Activated CD4-positive, alpha-beta T cell treated with anti-CD3 and anti-CD28 coated beads for 48 hours (primary cell): ENCODE data around the gene SLC17A2.
"Not testable (repeated sequence)": the region's sequence is repeated elsewhere in the genome, so short reads cannot be mapped to it uniquely, and the experiment has no call there.

Experiments
- DNase-seq: peaks from one replicate; pipeline ENCODE4 v3.0.0-alpha.2; 2020

The SLC17A2 gene

DNA sequence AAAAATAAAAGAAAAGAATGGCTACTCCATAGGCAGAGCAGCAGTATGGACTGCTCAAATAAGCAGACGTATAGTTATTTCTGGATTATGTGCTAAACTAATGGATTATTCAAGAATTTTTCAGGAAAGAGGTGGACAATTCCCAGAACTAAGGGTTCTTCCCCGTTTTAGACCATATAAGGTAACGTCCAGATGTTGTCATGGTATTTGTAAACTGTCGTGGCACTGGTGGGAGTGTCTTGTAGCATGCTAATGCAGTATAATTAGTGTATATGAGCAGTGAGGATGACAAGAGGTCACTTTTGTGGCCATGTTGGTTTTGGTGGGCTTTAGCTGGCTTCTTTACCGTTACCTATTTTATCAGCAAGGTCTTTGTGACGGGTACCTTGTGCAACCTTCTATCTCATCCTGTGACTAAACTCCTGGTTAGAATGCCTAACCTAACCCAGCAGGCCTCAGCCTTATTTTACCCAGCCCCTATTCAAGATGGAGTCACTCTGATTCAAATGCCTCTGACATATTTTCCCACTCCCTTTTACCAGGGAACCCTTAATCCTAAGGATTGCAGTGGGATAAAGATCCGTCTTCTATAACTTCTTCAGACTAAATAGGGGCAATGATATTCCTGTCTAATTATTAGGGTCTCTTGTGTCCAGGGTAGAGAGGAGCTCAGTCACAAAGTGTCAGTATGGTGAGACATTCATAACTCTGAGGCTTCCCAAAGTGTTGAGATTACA lies 21.0 kb upstream of the SLC17A2 start:
- DNase-seq, result no peak

DNA sequence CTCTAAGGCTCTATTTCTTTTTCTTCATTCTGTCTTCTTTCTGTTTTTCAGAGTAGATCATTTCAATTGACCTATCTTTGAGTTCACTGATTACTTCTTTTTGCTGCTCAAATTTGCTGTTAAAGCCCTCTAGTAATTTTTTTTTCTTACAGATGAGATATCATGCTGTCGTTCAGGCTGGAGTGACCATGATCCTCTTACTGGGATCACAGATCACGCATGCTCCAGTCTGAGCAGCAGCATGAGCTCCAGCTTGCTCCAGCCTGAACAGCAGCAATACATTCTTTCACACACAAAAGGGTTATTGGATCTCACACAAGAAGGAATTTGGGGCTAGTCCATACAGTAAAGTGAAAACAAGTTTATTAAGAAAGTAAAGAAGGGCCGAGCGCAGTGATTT lies 19.8 kb upstream of the SLC17A2 start:
- DNase-seq, result no peak

DNA sequence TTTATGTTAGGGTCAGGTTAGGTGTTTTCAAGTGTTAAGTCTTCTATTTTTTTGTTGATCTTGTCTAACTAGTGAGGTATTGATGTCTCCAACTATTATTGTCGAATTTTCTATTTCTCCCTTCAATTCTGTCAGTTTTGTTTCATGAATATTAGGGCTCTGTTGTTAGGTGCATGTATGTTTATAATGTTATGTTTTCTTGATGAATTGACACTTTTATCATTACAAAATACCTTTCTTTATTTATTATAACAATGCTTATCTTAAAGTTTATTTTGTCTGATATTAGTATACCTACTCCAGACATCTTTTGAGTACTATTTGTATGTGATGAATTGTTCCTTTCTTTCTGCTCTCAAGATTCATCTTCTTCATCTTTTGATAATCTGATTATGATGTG lies 19.2 kb upstream of the SLC17A2 start:
- no peak for DNase-seq

DNA sequence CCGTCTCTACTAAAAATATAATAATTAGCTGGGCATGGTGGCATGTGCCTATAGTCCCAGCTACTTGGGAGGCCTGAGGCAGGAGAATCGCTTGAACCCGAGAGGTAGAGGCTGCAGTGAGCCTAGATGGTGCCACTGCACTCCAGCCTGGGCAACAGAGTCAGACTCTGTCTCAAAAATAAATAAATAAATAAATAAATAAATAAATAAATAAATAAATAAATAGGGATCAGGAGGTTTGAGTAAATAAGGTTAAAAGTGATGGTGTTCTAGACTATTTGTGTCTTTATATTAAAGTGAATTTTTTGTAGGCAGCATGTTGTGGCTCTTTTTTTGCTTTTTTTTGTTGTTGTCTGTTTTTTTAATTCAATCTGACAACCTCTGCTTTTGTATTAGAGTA lies 17.0 kb upstream of the SLC17A2 start:
- DNase-seq, result not testable (repeated sequence)

DNA sequence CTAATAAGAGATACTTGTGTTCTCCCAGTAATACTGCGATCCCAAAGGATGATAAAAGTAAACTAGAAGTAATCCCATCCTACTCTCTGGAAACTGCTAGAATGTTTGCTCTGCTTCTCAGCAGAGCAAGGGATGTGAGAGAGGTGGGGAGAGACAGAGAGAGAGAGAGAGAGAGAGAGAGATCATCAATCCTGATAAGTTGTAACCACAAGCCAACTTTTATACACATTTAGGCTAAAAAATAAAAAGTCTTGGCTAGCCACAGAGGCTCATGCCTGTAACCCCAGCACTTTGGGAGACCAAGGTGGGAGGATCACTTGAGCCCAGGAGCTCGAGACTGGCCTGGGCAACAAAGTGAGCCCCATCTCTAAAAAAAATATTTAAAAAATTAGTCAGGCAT lies 16.1 kb upstream of the SLC17A2 start:
- no peak for DNase-seq

DNA sequence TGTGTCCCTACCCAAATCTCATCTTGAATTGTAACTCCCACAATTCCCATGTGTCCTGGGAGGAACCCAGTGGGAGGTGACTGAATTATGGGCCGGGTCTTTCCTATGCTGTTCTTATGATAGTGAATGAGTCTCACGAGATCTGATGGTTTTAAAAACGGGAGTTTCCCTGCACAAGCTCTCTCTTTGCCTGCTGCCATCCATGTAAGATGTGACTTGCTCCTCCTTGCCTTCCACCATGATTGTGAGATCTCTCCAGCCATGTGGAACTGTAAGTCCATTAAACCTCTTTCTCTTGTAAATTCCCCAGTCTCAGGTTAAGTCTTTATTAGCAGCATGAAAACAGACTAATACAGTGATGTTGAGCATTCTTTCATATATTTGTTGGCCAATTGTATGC lies 15.2 kb upstream of the SLC17A2 start:
- DNase-seq, result not testable (repeated sequence)

DNA sequence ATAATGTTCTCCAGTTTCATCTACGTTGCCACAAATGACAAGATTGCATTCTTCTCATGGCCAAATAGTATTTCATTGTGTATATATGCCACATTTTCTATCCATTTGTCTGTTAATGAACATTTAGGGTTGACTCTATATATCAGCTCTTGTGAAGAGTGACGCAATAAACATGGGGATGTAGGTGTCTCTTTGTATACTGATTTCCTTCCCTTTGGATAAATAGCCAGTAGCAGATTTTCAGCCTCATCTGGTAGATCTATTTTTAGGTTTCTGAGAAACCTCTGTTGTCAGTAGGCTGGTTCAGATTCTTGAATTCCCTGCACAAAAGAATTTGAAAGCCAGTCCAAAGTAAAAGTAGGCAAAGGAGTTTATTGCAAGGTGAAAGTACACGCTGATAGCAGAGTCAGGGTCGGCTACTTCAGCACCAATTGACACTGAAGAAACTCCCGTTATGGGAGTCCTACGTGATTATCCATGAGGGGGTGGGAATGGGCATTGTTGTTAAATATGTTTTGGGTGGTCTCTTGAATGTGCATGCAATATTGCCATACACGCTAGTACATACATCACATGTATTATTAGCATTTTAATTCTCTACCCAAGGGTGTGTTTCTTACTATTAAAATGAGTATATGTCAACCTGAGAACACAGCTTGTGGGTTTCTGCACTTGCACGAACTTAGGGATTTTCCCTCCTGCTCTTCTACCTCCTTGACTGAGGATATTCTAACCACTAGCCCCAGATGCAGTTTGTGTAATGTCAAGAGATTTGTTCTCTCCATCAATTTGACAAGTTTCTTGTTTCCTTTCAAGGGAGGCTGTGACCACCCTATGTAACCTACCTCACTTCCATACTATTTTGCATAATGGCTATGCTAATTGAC lies 14.4 kb upstream of the SLC17A2 start:
- DNase-seq, result peak; percentile 24

DNA sequence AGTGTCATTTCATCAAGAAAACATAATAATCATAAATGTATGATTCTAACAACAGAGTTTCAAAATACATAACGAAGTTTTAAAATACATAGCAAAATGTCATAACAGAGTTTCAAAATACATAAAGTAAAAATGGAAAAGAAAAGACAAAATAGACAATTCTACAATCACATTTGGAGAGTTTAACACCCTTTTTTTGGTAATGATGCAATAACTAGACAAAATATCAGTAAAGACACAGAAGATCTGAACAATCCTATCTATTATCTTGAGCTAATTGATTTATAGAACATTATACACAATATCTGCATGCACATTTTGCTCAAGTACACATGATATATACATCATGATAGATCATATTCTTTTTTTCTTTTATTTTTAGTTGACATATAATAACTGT lies 13.4 kb upstream of the SLC17A2 start:
- no peak for DNase-seq

DNA sequence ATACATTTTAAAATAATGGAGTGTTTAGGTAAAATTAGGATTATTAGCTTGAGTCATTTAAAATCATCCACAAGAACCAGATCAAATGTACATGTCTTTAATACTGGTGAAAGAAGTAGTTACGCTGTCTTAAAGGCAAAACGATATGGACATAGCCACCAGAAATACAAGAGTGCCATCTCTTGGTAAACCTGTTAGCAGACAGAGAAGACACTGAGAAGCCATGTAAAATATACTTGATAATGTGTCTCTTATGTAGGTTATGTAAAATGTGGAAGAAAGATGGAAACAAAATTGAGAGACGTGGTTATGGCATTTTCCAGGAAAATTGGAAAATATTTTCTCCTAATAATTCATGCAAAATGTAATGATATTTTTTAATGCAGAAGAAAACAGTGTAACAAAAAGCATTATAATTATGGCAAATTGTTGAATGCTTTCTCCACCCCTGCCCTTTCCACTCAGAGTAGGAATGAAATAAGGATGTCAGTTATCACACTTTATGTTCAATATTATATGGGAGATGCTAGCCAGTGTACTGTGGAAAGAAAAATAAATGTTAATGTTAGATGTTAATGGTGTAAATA lies 12.2 kb upstream of the SLC17A2 start:
- no peak for DNase-seq

DNA sequence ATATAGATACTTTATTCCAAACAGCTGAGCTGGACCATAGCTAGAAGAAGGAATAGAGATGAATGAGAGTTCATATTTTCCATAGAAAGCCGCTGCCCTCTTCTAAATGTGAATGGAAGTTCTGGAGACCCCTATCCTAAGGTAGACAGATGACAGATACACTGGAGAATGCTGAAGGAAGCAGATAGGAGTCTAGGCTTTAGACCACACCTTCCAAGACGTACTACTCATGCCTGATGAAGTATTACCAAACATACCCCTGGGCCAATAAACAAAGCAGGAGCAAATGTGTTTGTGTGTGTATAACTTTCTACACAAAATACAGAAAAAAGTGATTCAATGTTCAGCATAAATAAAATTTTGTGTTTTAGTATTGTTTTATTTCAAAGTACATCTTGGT lies 9.1 kb upstream of the SLC17A2 start:
- no peak for DNase-seq

DNA sequence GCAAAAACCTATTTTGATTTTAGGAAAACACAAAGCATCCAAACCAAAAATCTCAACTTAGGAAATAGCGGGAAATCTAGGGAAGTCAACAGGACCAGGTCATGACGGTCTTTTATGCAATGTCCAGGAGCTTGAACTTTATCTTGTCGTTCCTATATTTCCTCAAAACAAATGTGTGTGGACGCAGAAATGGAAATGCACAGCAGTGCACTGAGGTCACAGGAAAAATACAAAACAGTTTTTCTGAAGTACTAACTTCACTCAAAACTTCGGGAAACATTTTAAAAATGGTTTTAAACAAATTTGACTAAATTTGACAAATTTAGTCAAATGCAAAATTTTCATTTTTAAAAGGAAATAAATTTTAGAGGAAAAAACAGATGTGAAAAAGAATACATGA lies 5.5 kb upstream of the SLC17A2 start:
- DNase-seq, result no peak

DNA sequence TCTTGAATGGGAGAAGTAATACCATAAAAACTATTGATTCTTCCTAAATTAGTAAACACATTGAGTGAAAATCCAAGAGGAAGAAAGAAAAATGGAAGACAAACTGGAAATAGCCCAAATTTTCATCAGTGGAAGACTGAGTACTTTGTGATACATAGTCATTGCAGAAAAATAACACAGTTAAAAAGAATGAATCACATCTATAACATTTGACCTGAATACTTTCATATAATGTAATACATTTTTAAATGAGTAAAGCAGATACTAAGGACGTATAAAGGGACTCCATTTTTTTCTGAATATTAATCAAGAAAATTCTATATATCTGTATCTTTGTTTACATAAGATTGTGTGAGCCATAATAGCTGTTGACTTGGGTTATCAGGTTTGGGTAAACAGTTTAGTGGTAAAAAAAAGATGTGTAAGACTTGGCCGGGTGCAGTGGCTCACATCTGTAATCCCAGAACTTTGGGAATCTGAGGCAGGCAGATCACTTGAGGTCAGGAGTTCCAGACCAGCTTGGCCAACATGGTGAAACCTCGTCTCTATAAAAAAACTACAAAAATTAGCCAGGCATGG lies 4.3 kb upstream of the SLC17A2 start:
- no peak for DNase-seq

DNA sequence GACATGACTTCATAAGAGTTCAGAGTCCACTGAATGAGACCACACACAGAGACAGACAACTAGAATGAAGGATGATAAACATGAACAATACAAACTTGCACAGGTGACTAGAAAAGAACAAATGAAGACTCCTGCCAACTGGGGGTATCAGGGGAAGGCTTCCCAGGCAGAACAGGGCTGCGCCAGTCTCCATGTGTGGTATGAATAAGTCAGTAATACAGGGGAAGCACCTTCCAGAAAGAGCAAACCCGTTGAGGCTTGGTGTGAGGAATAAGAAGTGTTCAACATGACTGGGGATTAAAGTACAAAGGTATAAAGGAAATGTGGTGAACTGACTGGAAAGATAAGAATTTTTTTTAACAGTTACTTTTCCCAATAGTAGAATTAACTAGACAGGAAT lies 3.7 kb upstream of the SLC17A2 start:
- DNase-seq, result peak; percentile 48

DNA sequence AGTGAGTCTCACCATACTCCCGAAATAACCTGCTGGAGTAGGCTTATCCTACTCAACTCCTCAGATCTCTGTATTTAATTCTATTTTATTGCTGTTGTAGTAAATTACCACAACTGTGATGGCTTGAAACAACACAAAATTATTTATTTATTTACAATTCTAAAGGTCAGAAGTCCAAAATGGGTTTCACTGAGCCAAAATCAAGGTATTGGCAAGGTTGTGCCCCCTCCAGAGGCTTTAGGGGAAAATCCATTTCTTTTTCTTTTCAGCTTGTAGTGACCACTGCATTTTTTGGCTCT lies 869 bp upstream of the SLC17A2 start:
- DNase-seq, result no peak

DNA sequence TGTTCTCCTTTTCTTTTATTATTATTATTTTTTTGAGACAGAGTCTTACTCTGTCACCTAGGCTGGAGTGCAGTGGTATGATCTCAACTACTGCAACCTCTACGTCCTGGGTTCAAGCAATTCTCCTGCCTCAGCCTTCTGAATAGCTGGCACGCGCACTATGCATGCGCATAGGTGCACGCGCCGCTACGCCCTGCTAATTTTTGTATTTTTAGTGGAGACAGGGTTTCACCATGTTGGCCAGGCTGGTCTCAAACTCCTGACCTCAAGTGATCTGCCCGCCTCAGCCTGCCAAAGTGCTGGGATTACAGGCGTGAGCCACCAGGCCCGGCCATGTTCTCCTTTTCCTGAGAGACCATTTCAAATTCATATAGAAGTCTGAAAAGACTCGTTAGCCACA lies 706 bp downstream of the SLC17A2 start:
- not testable (repeated sequence) for DNase-seq

DNA sequence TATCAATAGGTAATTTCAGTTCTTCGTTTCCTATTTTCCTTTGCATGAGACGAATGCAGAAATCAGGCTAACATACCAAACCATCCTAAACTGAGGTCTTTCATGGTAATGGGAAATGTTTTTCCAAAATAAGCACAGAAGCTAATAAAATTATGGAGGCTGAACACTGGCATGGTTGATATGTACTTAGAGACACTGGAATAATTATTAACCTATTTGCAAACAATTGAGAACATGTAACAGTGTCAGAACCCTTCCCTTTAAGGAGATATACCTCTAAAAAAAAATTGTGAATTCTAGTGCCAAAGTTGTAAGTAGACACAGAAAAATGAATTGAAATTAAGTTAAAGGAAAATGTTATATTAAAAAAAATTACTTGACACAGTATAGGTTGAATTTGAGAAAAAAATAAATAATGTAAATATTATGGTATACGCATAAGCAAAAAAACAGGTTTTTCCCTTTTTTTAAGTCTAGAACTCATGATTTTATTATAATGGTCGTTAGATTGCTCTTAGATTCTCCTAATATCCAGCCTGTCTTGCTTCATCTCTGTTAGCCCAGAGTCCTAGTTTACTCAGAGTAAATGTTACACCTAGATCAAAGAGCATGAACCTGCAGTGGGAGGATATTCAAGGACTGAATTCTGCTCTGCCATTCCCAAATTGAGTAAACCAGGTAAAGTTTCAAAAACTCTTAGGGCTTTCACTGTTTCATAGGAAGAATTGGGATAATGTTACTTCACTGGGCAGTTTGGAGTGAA lies 1.7 kb downstream of the SLC17A2 start:
- DNase-seq, result no peak

DNA sequence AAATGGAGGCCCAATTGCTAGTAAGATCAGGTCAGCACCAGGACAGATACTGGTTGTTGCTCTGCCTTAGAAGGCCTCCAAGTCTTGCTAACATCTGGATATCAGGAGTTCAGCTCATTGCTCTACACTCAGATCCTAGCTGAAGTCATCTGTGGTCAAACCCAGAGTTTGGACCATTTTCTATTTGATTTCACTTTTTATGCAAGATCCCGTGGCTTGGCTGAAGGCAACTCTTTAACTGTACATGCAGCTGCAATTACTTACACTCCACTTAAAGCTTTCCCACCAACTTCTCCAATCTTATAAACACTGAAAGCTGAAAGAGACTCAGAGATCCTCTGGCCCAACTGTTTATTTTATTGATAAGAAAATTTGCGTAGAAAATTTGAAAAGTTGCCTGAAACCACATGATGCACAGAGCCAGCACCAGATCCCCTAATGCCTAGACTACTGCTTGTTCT lies 2.7 kb downstream of the SLC17A2 start:
- no peak for DNase-seq

DNA sequence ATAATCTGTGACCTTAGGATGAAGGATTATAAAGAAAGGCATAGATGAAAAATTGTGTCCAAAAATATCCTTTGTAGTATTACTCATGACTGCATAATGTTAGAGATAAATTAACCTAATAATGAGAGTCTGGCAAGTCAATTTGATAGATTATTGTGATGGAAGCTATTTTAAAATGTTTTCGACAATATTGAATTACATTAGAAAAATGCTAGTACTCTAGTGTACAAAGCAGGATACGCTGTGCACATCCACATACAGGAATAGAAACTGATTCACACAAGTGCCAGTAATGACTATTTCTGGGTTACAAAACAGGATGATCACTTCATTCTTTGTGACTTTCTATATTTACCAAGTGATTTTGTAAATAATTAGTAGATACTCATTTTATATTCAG lies 3.3 kb downstream of the SLC17A2 start:
- DNase-seq, result no peak

DNA sequence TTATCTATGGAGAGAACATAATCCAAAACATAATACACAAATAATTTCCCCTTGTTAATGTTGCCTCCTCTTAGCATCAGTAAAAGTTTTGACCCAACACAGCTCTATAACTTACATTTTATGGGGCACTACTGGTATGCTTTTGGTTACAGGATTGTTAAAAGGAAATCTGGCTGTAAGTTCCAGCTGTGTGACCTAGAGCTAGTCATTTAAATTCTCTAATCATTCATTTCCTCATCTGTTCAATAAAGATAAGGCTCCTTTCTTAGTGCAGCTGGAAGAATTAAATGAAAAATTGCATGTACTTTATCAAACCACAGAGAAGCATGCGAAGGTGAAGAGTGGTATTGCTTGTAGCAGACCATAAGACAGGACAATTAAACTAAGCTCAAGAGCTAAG lies 4.6 kb downstream of the SLC17A2 start:
- DNase-seq, result no peak

DNA sequence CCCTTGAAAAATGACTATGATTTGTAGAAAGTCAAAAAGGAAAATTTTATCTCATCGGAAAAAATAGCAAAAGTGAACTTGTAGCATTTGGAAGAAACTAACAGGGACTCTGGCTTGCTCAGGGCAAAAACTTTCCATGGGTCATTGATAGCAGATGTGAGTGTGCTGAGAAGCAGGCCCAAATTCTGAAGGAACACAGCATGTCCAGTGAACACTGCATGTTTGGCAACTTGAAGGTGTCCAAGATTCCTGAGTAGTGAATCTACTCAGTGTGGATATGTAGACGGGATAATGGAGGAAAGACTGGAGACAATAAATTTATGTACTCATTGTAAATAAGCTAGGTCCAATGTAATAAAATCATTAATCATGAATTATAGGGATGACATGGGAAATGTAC lies 8.2 kb downstream of the SLC17A2 start:
- no peak for DNase-seq

DNA sequence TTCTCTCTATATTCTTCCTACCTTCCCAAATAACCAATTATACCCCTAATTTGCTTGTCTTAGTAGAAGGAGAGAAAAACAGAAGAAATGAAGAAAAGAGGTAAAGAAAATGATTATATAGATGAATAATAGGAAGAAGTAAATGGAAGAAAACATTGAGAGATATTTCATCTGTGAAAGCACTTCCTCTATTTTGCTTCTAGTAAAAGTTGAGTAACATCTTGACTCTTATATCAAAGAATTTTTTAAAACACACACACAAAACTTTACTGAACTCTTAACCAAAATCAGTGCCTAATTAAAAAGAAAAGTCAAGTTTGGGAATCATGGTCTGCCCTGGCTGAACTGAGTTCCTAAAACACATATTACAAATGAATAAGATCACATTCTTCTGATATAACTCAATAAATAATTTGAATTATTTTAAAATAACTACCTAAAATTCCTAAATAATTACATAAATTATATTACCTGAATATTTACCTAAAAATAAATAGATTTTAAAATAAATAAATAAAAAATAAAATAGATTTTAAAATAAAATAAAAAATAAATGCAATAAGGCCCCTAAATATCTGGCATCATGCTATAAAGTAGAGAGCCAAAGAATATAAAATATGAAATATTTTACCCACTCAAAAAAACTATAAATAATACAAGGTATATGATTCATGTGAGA lies 8.8 kb downstream of the SLC17A2 start:
- DNase-seq, result no peak

DNA sequence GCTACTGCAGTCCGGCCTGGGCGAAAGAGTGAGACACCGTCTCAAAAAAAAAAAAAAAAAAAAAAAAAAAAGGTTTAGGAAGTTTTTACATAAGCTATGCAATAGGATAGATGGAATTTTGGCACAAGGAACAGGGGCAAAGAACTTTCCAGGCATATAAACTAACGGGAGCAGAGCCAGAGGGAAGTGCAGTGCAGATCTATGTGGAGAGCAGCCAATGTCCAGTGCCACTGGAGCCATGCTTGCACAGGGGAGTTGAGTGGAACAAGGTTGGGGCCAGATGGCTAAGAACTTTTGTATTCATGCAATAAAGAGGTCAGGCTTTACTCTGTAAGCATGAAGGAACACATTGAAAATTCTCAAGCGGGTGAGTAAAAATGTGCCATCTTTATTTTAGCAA lies 10.8 kb downstream of the SLC17A2 start:
- no peak for DNase-seq
